K562 (cell line): ENCODE data around the gene TNNI2. TPM values are rescaled to one million over a fixed set of nuclear protein-coding genes. Genes with fewer than 3 reads are reported as not detected.

Source experiments
- ATAC-seq: fragments of 200-7000 bp; cut with Tn5 transposase; 3 replicates; pipeline ENCODE4 v1.9.1; 2020; ENCODE audit warnings: moderate library complexity
- BruUV-seq: library from RNA; stranded (reverse); fragments of 400-500 nt; replicated peaks from 2 replicates; lab custom pipeline; 2021; lab: Mats Ljungman, UMichigan
- CTCF ChIA-PET: fragments of 300-600 bp; formaldehyde crosslinking; extraction: SDS; loops from one replicate; lab custom pipeline; 2021; ENCODE audit warnings: low intra/inter-chr PET ratio; lab: Yijun Ruan, JAX
- POLR2A ChIA-PET: fragments of 300-600, 350-650 bp; sonication (Branson Sonifier 250); formaldehyde crosslinking; extraction: SDS; loops from one replicate; lab custom pipeline; 2021; ENCODE audit warnings: antibody characterized with exemption, inconsistent platforms; lab: Yijun Ruan, JAX
- DNase-seq, 4 experiments: peaks; one replicate each; pipeline versions ENCODE4 v3.0.0 to v3.0.0-alpha.2; 2011 to 2018; ENCODE audit warnings: low spot score in 3 of 4, mixed read lengths in 3 of 4; ENCODE audit errors: extremely low read depth in 1 of 4
- FAIRE-seq: peaks from 2 replicates; lab custom pipeline; 2011; peaks lifted over from hg19 to GRCh38; lab: Jason Lieb, UNC
- H2AFZ ChIP-seq: 2 replicates; pipeline ENCODE4 v1.6.0; 2011; ENCODE audit warnings: low read depth, low read length, control low read depth, inconsistent platforms
- H3K27ac ChIP-seq: fragments of 200-600 bp; 3 replicates; pipeline ENCODE4 v1.8.0; 2011; ENCODE audit warnings: low read depth, mild to moderate bottlenecking, control low read depth, inconsistent platforms, low read length, moderate library complexity, mixed read lengths; ENCODE audit errors: extremely low read depth
- H3K27me3 ChIP-seq, 2 experiments: fragments of 300-600 bp in 1 of 2; 2 replicates in 1 of 2; 3 replicates in 1 of 2; pipeline versions ENCODE4 v1.6.0 to v1.8.0; 2011; ENCODE audit warnings: inconsistent platforms in 2 of 2, low read length in 2 of 2, mild to moderate bottlenecking in 1 of 2, mixed read lengths in 1 of 2, moderate library complexity in 1 of 2; ENCODE audit not compliant: control insufficient read depth in 2 of 2, insufficient read depth in 2 of 2
- H3K36me3 ChIP-seq: fragments of 300-600 bp; 3 replicates; pipeline ENCODE4 v1.8.0; 2011; ENCODE audit warnings: mild to moderate bottlenecking, low read length, inconsistent platforms; ENCODE audit not compliant: control insufficient read depth, insufficient read depth
- H3K4me1 ChIP-seq, 2 experiments: fragments of 200-600 bp in 1 of 2; replicated peaks in 1 of 2; 2 replicates in 1 of 2; 3 replicates in 1 of 2; pipeline versions ENCODE4 v1.5.1 to v1.8.0; 2011; ENCODE audit warnings: inconsistent platforms in 2 of 2, low read length in 2 of 2, mild to moderate bottlenecking in 1 of 2, mixed read lengths in 1 of 2, moderate library complexity in 1 of 2; ENCODE audit not compliant: control insufficient read depth in 2 of 2, insufficient read depth in 2 of 2
- H3K4me2 ChIP-seq: 2 replicates; pipeline ENCODE4 v1.6.1; 2011; ENCODE audit warnings: low read length, control low read depth, inconsistent platforms, mixed read lengths; ENCODE audit not compliant: insufficient read depth
- H3K4me3 ChIP-seq: fragments of 200-600 bp; sonication (generic), shearing (Covaris generic); 2 replicates; pipeline ENCODE4 v1.5.1; 2016; ENCODE audit warnings: control low read depth, inconsistent platforms
- H3K79me2 ChIP-seq: fragments of 200-600 bp; 3 replicates; pipeline ENCODE4 v1.8.0; 2011; ENCODE audit warnings: low read length, inconsistent platforms; ENCODE audit not compliant: control insufficient read depth, insufficient read depth
- H3K9ac ChIP-seq, 2 experiments: 2 replicates each; pipeline versions ENCODE4 v1.6.0 to v1.6.1; 2011; ENCODE audit warnings: low read depth in 2 of 2, low read length in 2 of 2, control low read depth in 1 of 2, inconsistent platforms in 1 of 2, mild to moderate bottlenecking in 1 of 2, mixed read lengths in 1 of 2; ENCODE audit not compliant: insufficient read depth in 1 of 2
- H3K9me1 ChIP-seq: one replicate; pipeline ENCODE4 v1.6.0; 2011; ENCODE audit warnings: inconsistent platforms, mild to moderate bottlenecking, low read length, moderate library complexity; ENCODE audit not compliant: control insufficient read depth, insufficient read depth
- H3K9me3 ChIP-seq: replicated peaks from 2 replicates; pipeline ENCODE4 v1.5.1; 2011; ENCODE audit warnings: low read depth, low read length, inconsistent platforms; ENCODE audit not compliant: control insufficient read depth, insufficient read depth
- H4K20me1 ChIP-seq: replicated peaks from 2 replicates; pipeline ENCODE4 v1.6.1; 2011; ENCODE audit warnings: low read length, inconsistent platforms, mixed read lengths; ENCODE audit not compliant: control insufficient read depth, insufficient read depth
- ATF1 ChIP-seq, 2 experiments: fragments of 450-650 bp in 1 of 2; IDR thresholded peaks; 2 replicates each; pipeline ENCODE4 v1.6.1; 2016; ENCODE audit warnings: missing compliant biosample characterization in 1 of 2, missing genetic modification characterization in 1 of 2
- HNRNPH1 ChIP-seq: fragments of 200-400 bp; formaldehyde crosslinking; optimal IDR thresholded peaks from 2 replicates; pipeline ENCODE3; 2017; ENCODE audit warnings: low read depth, mild to moderate bottlenecking, low read length, moderate library complexity
- MAFK ChIP-seq: IDR thresholded peaks from 2 replicates; pipeline ENCODE4 v1.6.1; 2011; ENCODE audit warnings: low read length, improper control_type of control experiment
- MLX ChIP-seq, 2 experiments: fragments of 450-650 bp in 1 of 2; sonication (generic) in 1 of 2; formaldehyde crosslinking; conservative IDR thresholded peaks; 2 replicates each; pipeline versions ENCODE4 v1.4.0 to v1.8.1; 2020 to 2022; ENCODE audit warnings: mild to moderate bottlenecking in 1 of 2, missing genetic modification reagents in 1 of 2
- RAD21 ChIP-seq, 2 experiments: fragments of 250-450 bp in 1 of 2; fragments of 450-650 bp in 1 of 2; sonication (Bioruptor Pico) in 1 of 2; formaldehyde crosslinking in 1 of 2; IDR thresholded peaks in 1 of 2; conservative IDR thresholded peaks in 1 of 2; 2 replicates each; pipeline versions ENCODE4 v1.4.0 to v1.8.0; 2020 to 2022; ENCODE audit warnings: mild to moderate bottlenecking in 2 of 2, moderate library complexity in 1 of 2
- RBM15 ChIP-seq: fragments of 200-400 bp; formaldehyde crosslinking; IDR thresholded peaks from 2 replicates; pipeline ENCODE4 v1.6.1; 2018; ENCODE audit warnings: mild to moderate bottlenecking, low read length, moderate library complexity; ENCODE audit not compliant: insufficient read depth
- STAT5A ChIP-seq: IDR thresholded peaks from 2 replicates; pipeline ENCODE4 v1.6.1; 2012; ENCODE audit warnings: low read length, inconsistent platforms, borderline replicate concordance
- ZNF449 ChIP-seq: fragments of 250-450 bp; sonication (Bioruptor Pico); IDR thresholded peaks from 2 replicates; pipeline ENCODE4 v1.8.0; 2022; ENCODE audit warnings: moderate library complexity, mild to moderate bottlenecking, inconsistent platforms
- WGBS: fragments of 100-300 bp; shearing (Covaris generic); methylation state at CpG from one replicate; pipeline ENCODE4 v1.1.6; 2016; ENCODE audit warnings: low coverage, mixed read lengths; ENCODE audit not compliant: insufficient coverage; ENCODE audit errors: missing lambda C conversion rate; 5-methylcytosine and 5-hydroxymethylcytosine counted together
- in situ Hi-C: fragments of 300-500 bp; cut with MboI; formaldehyde crosslinking; loops from 4 replicates; pipeline ENCODE4 v1.15.0; 2018; ENCODE audit warnings: inconsistent platforms, mixed read lengths
- intact Hi-C: fragments of 100-400 bp; cut with micrococcal nuclease; formaldehyde crosslinking; loops from 2 replicates; pipeline ENCODE4 v1.14.2; 2022
- polyA plus RNA-seq, 8 experiments: library from polyadenylated mRNA; depleted of rRNA in 4 of 8; stranded (reverse) in 5 of 8; unstranded in 3 of 8; fragments of >200 nt; fragmentation: Nextera tagmentation in 2 of 8; fragmentation: Illumina TruSeq in 1 of 8; extraction: Ambion mirVana in 2 of 8; extraction: Trizol in 1 of 8; gene quantifications; 2 replicates each; pipeline versions ENCODE4 v1.2.1 to v1.2.3, GENCODE V29; 2011 to 2014; ENCODE audit warnings: inconsistent platforms in 1 of 8, missing spikeins in 1 of 8
- total RNA-seq, 7 experiments: library from RNA; depleted of rRNA in 6 of 7; stranded (reverse); fragments of >200 nt in 6 of 7; fragmentation: Illumina TruSeq in 2 of 7; extraction: Trizol in 2 of 7; gene quantifications; 2 replicates each; pipeline versions ENCODE4 v1.2.1 to v1.2.3, GENCODE V29; 2011 to 2021; ENCODE audit warnings: low replicate concordance in 1 of 7
- TF ChIP-seq, protein P1 (sequence below), 3 experiments: IDR thresholded peaks in 2 of 3; conservative IDR thresholded peaks in 1 of 3; 2 replicates each; pipeline ENCODE4 v1.5.1; 2011 to 2012; ENCODE audit warnings: low read length in 3 of 3, mild to moderate bottlenecking in 3 of 3, control low read depth in 2 of 3, improper control_type of control experiment in 1 of 3, inconsistent platforms in 1 of 3, low read depth in 1 of 3, mixed read lengths in 1 of 3, moderate library complexity in 1 of 3; ENCODE audit not compliant: insufficient read depth in 2 of 3

Gene TNNI2
- total and polyA plus RNA-seq, 9 of the 15 experiments (the other 6 are each of a cell fraction or from before 2014, with no cell fraction given), result not detected

GRCh38 chr11:1854949-1855885 is 16.4 kb downstream of the TNNI2 start:
- Histone ChIP-seq H3K79me2 (no peaks in the 10 kb centered on the region), H3K4me2 (no peak overlapping the region), H4K20me1 (peaks cover 3% of the 10 kb centered on the region), H3K36me3 (no peaks in the 10 kb centered on the region), H3K4me1 (peaks cover 0 to 17% of the 10 kb centered on the region in 2 experiments; a peak in 2 of 5 replicates), H3K4me3 (no peak overlapping the region), H3K27ac (no peak overlapping the region), H3K9ac (peak overlapping the region in 1 of 2 experiments; percentile 35; a peak in 1 of 4 replicates), H3K9me3 (no peaks in the 10 kb centered on the region), H2AFZ (no peak overlapping the region), H3K27me3 (peaks cover 24 to 78% of the 10 kb centered on the region in 2 experiments; a peak in 4 of 5 replicates), H3K9me1 (no peaks in the 10 kb centered on the region)
- peak in 2 of 4 experiments; percentile 38 to 45 for DNase-seq
- ATAC-seq, result peak; percentile 52
- BruUV-seq, result no TSS peak
- 5% methylated on average over 14 of the region's 26 CpGs for WGBS
- FAIRE-seq, result no peak
- in situ Hi-C loops (loop anchor here (10.0 kb wide), 1 partner anchor 300 kb away; no protein-coding TSS in a partner anchor), intact Hi-C loops (no loop called here)
- ChIA-PET POLR2A (interaction anchor here (1.0 kb wide), 1 partner anchor 77 kb away, joined by 3 read pairs; no protein-coding TSS in a partner anchor), CTCF (no interaction called here)
- TF ChIP-seq HNRNPH1, result no peak
- TF ChIP-seq STAT5A, result no peak
- no peak for TF ChIP-seq ATF1 (CRISPR knock-in tag; IDR thresholded peaks at IDR 0.05)
- TF ChIP-seq ATF1 (tag; IDR thresholded peaks at IDR 0.05), result no peak
- TF ChIP-seq MLX (CRISPR knock-in tag; conservative IDR thresholded peaks at IDR 0.05), result no peak
- no peak for TF ChIP-seq MAFK
- TF ChIP-seq ZNF449 (CRISPR knock-in tag), result no peak
- TF ChIP-seq RAD21 (CRISPR knock-in tag; conservative IDR thresholded peaks at IDR 0.05 in 1 of 2, IDR thresholded peaks at IDR 0.05 in 1 of 2), result 0 out of 4 replicates have a peak, but pooled peaks of 1 of the 2 experiments have one; percentile 18
- TF ChIP-seq, protein P1, sequence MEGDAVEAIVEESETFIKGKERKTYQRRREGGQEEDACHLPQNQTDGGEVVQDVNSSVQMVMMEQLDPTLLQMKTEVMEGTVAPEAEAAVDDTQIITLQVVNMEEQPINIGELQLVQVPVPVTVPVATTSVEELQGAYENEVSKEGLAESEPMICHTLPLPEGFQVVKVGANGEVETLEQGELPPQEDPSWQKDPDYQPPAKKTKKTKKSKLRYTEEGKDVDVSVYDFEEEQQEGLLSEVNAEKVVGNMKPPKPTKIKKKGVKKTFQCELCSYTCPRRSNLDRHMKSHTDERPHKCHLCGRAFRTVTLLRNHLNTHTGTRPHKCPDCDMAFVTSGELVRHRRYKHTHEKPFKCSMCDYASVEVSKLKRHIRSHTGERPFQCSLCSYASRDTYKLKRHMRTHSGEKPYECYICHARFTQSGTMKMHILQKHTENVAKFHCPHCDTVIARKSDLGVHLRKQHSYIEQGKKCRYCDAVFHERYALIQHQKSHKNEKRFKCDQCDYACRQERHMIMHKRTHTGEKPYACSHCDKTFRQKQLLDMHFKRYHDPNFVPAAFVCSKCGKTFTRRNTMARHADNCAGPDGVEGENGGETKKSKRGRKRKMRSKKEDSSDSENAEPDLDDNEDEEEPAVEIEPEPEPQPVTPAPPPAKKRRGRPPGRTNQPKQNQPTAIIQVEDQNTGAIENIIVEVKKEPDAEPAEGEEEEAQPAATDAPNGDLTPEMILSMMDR (IDR thresholded peaks at IDR 0.05 in 2 of 3, conservative IDR thresholded peaks at IDR 0.05 in 1 of 3; ENCODE audit: insufficient read depth in 2 of 3, low read depth in 1 of 3, low read length in 3 of 3), result peak; percentile 18 to 31 (median 21); a peak in 2 of 6 replicates
- TF ChIP-seq RBM15, result no peak
